Suprapubic skin (tissue), 4 donors: ENCODE results near the gene SORCS2.

ENCODE experiments used
- POLR2A ChIP-seq, 2 donors: fragments of 450-650 bp; IDR thresholded peaks; one replicate each; pipeline ENCODE4 v1.6.1; 2017; ENCODE audit warnings: antibody characterized with exemption in 2 of 2, mild to moderate bottlenecking in 2 of 2, moderate library complexity in 2 of 2
- POLR2AphosphoS5 ChIP-seq, 3 donors: sonication (generic); formaldehyde crosslinking; IDR thresholded peaks; one replicate each; pipeline ENCODE4 v1.6.1; 2017; ENCODE audit warnings: antibody characterized with exemption in 3 of 3
- TF ChIP-seq, protein P1 (sequence below), 2 donors: fragments of 200-600 bp in 1 of 2; fragments of 450-650 bp in 1 of 2; sonication (generic) in 1 of 2; IDR thresholded peaks; one replicate each; pipeline ENCODE4 v1.5.1; 2016 to 2019; ENCODE audit warnings: antibody characterized with exemption in 2 of 2, mild to moderate bottlenecking in 1 of 2, moderate library complexity in 1 of 2

- TF ChIP-seq POLR2A (IDR thresholded peaks at IDR 0.05) (no peak), POLR2AphosphoS5 (IDR thresholded peaks at IDR 0.05) (no peak)
- TF ChIP-seq, protein P1, sequence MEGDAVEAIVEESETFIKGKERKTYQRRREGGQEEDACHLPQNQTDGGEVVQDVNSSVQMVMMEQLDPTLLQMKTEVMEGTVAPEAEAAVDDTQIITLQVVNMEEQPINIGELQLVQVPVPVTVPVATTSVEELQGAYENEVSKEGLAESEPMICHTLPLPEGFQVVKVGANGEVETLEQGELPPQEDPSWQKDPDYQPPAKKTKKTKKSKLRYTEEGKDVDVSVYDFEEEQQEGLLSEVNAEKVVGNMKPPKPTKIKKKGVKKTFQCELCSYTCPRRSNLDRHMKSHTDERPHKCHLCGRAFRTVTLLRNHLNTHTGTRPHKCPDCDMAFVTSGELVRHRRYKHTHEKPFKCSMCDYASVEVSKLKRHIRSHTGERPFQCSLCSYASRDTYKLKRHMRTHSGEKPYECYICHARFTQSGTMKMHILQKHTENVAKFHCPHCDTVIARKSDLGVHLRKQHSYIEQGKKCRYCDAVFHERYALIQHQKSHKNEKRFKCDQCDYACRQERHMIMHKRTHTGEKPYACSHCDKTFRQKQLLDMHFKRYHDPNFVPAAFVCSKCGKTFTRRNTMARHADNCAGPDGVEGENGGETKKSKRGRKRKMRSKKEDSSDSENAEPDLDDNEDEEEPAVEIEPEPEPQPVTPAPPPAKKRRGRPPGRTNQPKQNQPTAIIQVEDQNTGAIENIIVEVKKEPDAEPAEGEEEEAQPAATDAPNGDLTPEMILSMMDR (IDR thresholded peaks at IDR 0.05) = no peak
These were observed 45.5 kb downstream of the SORCS2 start for GRCh38 chr4:7237873-7238272.
